ENCODE data around the gene PI4KA. TPM values are rescaled to one million over a fixed set of nuclear protein-coding genes. Genes with fewer than 3 reads are reported as not detected.

Gene PI4KA
- total and polyA plus RNA-seq, 2 donors (not counting 1 experiment from before 2014, with no cell fraction given) = 26.4 to 40.6 TPM

- H3K36me3 ChIP-seq (ENCODE audit: control insufficient read depth, insufficient read depth, low read length) = no peaks in the 10 kb centered on the region
- no peak overlapping the region for H3K27ac ChIP-seq (ENCODE audit: insufficient read depth, low read length)
Observed at GRCh38 chr22:20661473-20661872, 197.1 kb downstream of the PI4KA start.

DNA sequence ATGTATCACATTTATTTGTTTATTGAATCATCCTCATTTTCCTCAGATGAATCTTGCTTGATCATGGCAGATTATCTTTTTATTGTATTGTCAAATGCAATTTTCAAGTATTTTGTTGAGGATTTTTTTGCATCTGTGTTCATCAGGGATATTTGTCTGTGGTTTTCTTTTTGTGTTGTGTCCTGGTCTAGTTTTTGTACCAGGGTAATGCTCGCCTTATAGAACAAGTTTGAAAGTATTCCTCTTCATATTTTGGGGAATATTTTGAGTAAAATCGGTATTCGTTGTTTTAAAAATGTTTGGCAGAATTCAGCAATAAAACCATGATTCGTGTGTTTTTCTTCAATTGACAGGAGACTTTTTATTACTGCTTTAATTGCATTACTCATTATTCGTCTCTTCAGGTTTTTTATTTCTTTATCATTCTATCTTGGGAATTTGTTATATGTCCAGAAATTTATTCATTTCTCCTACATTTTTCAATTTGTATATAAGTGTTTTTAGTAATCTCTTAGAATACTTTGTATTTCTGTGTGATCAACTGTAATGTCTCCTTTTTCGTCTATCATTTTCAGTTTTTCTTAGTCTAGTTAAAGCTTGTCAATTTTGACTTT, 198.1 kb downstream of the PI4KA start:
- H3K9ac ChIP-seq (ENCODE audit: insufficient read depth, low read length) = no peak overlapping the region
- no peak overlapping the region for H3K4me3 ChIP-seq (replicated peaks in 1 of 4; ENCODE audit: control extremely low read depth in 1 of 4, insufficient read depth in 1 of 4, low read depth in 3 of 4, low read length in 4 of 4)
- no peaks in the 10 kb centered on the region for H3K79me2 ChIP-seq (ENCODE audit: control insufficient read depth, insufficient read depth, low read length)
- H3K4me1 ChIP-seq (ENCODE audit: control insufficient read depth, extremely low read depth, insufficient read depth, low read length) = no peaks in the 10 kb centered on the region
- no peak overlapping the region for H2AFZ ChIP-seq (ENCODE audit: low read length)
- no peaks in the 10 kb centered on the region for H3K36me3 ChIP-seq (ENCODE audit: control insufficient read depth, insufficient read depth, low read length)
- H3K9me3 ChIP-seq (ENCODE audit: control insufficient read depth, insufficient read depth, low read depth, low read length) = no peaks in the 10 kb centered on the region
- H3K27ac ChIP-seq (ENCODE audit: insufficient read depth, low read length) = no peak overlapping the region
- no peak overlapping the region for H3K4me2 ChIP-seq (ENCODE audit: extremely low read depth, insufficient read depth, low read length)
- no peaks in the 10 kb centered on the region for H3K27me3 ChIP-seq (ENCODE audit: control insufficient read depth, insufficient read depth, low read length)
- no peak for DNase-seq (ENCODE audit: low read depth in 2 of 2)
- H4K20me1 ChIP-seq (ENCODE audit: control insufficient read depth, extremely low read depth, insufficient read depth, low read length) = no peaks in the 10 kb centered on the region
- no peak for TF ChIP-seq EZH2 (IDR thresholded peaks at IDR 0.05; ENCODE audit: low read length, missing control alignments)
- TF ChIP-seq, protein P1, sequence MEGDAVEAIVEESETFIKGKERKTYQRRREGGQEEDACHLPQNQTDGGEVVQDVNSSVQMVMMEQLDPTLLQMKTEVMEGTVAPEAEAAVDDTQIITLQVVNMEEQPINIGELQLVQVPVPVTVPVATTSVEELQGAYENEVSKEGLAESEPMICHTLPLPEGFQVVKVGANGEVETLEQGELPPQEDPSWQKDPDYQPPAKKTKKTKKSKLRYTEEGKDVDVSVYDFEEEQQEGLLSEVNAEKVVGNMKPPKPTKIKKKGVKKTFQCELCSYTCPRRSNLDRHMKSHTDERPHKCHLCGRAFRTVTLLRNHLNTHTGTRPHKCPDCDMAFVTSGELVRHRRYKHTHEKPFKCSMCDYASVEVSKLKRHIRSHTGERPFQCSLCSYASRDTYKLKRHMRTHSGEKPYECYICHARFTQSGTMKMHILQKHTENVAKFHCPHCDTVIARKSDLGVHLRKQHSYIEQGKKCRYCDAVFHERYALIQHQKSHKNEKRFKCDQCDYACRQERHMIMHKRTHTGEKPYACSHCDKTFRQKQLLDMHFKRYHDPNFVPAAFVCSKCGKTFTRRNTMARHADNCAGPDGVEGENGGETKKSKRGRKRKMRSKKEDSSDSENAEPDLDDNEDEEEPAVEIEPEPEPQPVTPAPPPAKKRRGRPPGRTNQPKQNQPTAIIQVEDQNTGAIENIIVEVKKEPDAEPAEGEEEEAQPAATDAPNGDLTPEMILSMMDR (conservative IDR thresholded peaks at IDR 0.05 in 1 of 2, IDR thresholded peaks at IDR 0.05 in 1 of 2; ENCODE audit: low read depth in 1 of 2, low read length in 2 of 2) = no peak

More at GRCh38 chr22:20661473-20661872, 197.1 kb downstream of the PI4KA start:
- no peak for DNase-seq (ENCODE audit: low read depth in 2 of 2)
- H3K79me2 ChIP-seq (ENCODE audit: control insufficient read depth, insufficient read depth, low read length) = no peaks in the 10 kb centered on the region
- no peak overlapping the region for H3K9ac ChIP-seq (ENCODE audit: insufficient read depth, low read length)
- no peaks in the 10 kb centered on the region for H4K20me1 ChIP-seq (ENCODE audit: control insufficient read depth, extremely low read depth, insufficient read depth, low read length)
- no peak overlapping the region for H2AFZ ChIP-seq (ENCODE audit: low read length)
- no peak overlapping the region for H3K4me2 ChIP-seq (ENCODE audit: extremely low read depth, insufficient read depth, low read length)
- no peaks in the 10 kb centered on the region for H3K27me3 ChIP-seq (ENCODE audit: control insufficient read depth, insufficient read depth, low read length)
- no peak for TF ChIP-seq EZH2 (IDR thresholded peaks at IDR 0.05; ENCODE audit: low read length, missing control alignments)
- TF ChIP-seq, protein P1 (conservative IDR thresholded peaks at IDR 0.05 in 1 of 2, IDR thresholded peaks at IDR 0.05 in 1 of 2; ENCODE audit: low read depth in 1 of 2, low read length in 2 of 2) = no peak
- H3K4me1 ChIP-seq (ENCODE audit: control insufficient read depth, extremely low read depth, insufficient read depth, low read length) = no peaks in the 10 kb centered on the region
- no peaks in the 10 kb centered on the region for H3K9me3 ChIP-seq (ENCODE audit: control insufficient read depth, insufficient read depth, low read depth, low read length)
- H3K4me3 ChIP-seq (replicated peaks in 1 of 4; ENCODE audit: control extremely low read depth in 1 of 4, insufficient read depth in 1 of 4, low read depth in 3 of 4, low read length in 4 of 4) = no peak overlapping the region

DNA sequence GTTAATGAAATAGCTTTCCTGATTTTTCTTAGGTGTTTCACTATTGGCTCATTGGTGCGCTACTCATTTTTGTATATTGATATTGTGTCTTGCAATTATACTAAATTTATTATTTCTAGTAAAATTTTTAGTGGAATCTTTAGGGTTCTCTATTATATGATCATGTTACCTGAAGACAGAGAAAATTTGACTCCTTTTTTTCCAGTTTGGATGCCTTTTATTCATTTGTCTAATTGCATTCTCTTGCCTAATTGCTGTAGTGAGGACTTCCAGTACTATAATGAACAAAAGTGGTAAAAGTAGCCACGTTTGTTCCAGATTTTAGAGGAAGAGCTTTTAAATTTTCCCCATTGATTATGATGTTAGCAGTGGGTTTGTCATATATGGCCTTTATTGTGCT, 198.7 kb downstream of the PI4KA start:
- Histone ChIP-seq H3K4me2 (ENCODE audit: extremely low read depth, insufficient read depth, low read length) (no peak overlapping the region), H3K9me3 (ENCODE audit: control insufficient read depth, insufficient read depth, low read depth, low read length) (no peaks in the 10 kb centered on the region), H3K27ac (ENCODE audit: insufficient read depth, low read length) (no peak overlapping the region), H3K4me1 (ENCODE audit: control insufficient read depth, extremely low read depth, insufficient read depth, low read length) (no peaks in the 10 kb centered on the region), H2AFZ (ENCODE audit: low read length) (no peak overlapping the region), H3K27me3 (ENCODE audit: control insufficient read depth, insufficient read depth, low read length) (no peaks in the 10 kb centered on the region), H3K79me2 (ENCODE audit: control insufficient read depth, insufficient read depth, low read length) (no peaks in the 10 kb centered on the region), H3K9ac (ENCODE audit: insufficient read depth, low read length) (no peak overlapping the region), H3K36me3 (ENCODE audit: control insufficient read depth, insufficient read depth, low read length) (no peaks in the 10 kb centered on the region), H3K4me3 (replicated peaks in 1 of 4; ENCODE audit: control extremely low read depth in 1 of 4, insufficient read depth in 1 of 4, low read depth in 3 of 4, low read length in 4 of 4) (no peak overlapping the region), H4K20me1 (ENCODE audit: control insufficient read depth, extremely low read depth, insufficient read depth, low read length) (no peaks in the 10 kb centered on the region)
- TF ChIP-seq, protein P1 (conservative IDR thresholded peaks at IDR 0.05 in 1 of 2, IDR thresholded peaks at IDR 0.05 in 1 of 2; ENCODE audit: low read depth in 1 of 2, low read length in 2 of 2) = no peak
- TF ChIP-seq EZH2 (IDR thresholded peaks at IDR 0.05; ENCODE audit: low read length, missing control alignments) = no peak
- DNase-seq (ENCODE audit: low read depth in 2 of 2) = no peak
